GM12865 (cell line): ENCODE data around the gene ETFA.

Experiments
- DNase-seq: peaks from one replicate; pipeline ENCODE4 v3.0.0; 2010; ENCODE audit warnings: low read depth
- H3K4me3 ChIP-seq: 2 replicates; pipeline ENCODE4 v1.5.1; 2011; ENCODE audit warnings: mild to moderate bottlenecking, low read depth, low read length, control low read depth
- TF ChIP-seq, protein P1 (sequence below): IDR thresholded peaks from 2 replicates; pipeline ENCODE4 v1.5.1; 2011; ENCODE audit warnings: low read length, control low read depth, low read depth, inconsistent platforms; ENCODE audit not compliant: insufficient read depth; ENCODE audit errors: missing control alignments

Gene ETFA

GRCh38 chr15:76200083-76200465 is 111.2 kb downstream of the ETFA start:
- TF ChIP-seq, protein P1, sequence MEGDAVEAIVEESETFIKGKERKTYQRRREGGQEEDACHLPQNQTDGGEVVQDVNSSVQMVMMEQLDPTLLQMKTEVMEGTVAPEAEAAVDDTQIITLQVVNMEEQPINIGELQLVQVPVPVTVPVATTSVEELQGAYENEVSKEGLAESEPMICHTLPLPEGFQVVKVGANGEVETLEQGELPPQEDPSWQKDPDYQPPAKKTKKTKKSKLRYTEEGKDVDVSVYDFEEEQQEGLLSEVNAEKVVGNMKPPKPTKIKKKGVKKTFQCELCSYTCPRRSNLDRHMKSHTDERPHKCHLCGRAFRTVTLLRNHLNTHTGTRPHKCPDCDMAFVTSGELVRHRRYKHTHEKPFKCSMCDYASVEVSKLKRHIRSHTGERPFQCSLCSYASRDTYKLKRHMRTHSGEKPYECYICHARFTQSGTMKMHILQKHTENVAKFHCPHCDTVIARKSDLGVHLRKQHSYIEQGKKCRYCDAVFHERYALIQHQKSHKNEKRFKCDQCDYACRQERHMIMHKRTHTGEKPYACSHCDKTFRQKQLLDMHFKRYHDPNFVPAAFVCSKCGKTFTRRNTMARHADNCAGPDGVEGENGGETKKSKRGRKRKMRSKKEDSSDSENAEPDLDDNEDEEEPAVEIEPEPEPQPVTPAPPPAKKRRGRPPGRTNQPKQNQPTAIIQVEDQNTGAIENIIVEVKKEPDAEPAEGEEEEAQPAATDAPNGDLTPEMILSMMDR, result no peak

DNA sequence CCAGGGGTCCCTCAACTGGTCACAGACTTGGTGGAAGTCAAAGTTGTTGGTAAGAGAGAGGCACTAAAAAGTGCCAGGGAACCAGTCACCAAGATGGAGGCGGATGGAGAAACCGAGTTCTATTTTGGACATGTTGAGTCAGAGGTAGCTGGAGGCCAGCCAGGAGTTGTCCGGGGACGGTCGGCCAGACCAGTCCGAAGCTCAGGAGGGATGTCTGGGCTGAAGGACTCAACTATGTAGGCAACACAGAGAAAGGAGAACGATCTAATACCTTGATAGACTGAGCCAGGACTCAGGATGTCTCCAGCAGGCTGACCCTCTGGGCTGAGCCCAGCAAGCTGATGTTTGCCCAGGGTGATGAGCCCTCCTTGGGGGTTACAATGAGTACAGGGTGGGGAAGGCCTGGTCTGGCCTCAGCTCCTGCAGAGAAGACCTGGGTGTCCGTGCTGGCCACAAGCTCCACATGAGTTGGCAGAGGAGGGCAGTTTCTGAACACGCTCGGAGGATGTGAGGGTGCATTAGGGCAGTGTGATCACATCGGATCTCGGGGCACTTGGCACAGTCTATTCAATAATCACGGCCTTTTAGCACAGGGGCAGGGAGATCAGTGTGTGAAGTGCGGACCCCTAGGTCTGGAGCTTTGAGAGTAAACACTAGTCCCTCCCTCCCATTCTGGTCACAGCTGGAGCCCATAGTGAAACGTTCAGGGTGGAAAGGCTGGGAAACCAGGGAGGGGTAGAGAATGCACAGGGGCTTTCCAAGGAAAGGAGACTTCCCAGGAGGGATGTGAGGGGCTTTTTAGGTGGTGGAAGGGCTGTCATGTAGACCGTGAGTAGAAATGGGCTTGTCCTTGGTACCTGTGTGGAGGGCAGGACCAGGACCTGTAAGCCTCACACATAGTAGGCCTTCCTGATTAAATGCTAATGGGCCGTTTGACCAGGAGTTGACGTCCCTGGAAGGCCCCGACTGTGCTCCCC is 111.9 kb downstream of the ETFA start:
- DNase-seq, result no peak
- H3K4me3 ChIP-seq, result no peak overlapping the region
- TF ChIP-seq, protein P1, result no peak

More at GRCh38 chr15:76200083-76200465, 111.2 kb downstream of the ETFA start:
- DNase-seq, result no peak
- H3K4me3 ChIP-seq, result no peak overlapping the region

- DNase-seq, result no peak
- TF ChIP-seq, protein P1, result no peak
- no peak overlapping the region for H3K4me3 ChIP-seq
These were observed 112.7 kb downstream of the ETFA start for GRCh38 chr15:76198456-76199105.

DNA sequence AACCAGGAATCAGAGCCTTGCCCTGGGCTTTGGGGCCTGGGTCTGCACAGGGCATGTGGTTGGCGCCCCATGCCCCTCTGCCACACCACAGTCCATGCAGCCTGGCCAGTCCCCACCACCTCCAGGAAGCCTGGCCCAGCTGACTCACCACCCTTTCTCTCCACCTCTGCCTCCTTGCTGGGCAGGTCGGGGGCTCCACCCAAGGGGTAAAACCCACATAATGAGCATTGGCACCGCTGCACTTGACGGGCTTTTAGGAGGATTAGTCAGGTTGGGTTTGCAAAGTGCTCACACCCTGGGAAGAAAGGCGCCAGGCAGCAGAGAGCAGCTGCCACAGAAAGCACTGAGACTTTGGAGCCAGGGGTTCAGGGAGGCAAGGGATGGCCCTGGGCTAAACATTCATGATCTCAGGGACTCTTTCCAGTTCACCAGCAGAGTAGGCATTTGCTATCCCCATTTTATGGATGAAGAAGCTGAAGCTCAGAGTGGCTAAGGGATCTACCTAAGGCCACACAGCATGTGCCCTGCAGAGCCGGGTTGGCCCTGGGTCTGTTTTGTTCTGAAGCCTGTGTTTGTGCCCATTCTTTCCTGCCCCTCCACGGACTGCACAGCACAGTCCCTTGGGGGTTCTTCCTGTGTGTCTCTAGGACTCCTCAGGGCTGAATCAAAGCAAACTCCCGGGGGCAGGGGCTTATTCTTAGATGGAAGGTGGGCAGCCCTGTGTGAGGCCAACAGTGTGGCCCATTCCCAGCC is 113.4 kb downstream of the ETFA start:
- TF ChIP-seq, protein P1, result no peak
- DNase-seq, result no peak
- H3K4me3 ChIP-seq, result no peak overlapping the region

- TF ChIP-seq, protein P1, result no peak
- DNase-seq, result peak; percentile 27
- no peak overlapping the region for H3K4me3 ChIP-seq
These were observed 114.7 kb downstream of the ETFA start for GRCh38 chr15:76196269-76197231.
